GM21529 (cell line): ENCODE results near the gene DES.

ENCODE experiments used
- ATAC-seq: cut with Tn5 transposase; IDR thresholded peaks from one replicate; pipeline ENCODE4 v1.9.1; 2021; ENCODE audit not compliant: unreplicated experiment

DES gene

DNA sequence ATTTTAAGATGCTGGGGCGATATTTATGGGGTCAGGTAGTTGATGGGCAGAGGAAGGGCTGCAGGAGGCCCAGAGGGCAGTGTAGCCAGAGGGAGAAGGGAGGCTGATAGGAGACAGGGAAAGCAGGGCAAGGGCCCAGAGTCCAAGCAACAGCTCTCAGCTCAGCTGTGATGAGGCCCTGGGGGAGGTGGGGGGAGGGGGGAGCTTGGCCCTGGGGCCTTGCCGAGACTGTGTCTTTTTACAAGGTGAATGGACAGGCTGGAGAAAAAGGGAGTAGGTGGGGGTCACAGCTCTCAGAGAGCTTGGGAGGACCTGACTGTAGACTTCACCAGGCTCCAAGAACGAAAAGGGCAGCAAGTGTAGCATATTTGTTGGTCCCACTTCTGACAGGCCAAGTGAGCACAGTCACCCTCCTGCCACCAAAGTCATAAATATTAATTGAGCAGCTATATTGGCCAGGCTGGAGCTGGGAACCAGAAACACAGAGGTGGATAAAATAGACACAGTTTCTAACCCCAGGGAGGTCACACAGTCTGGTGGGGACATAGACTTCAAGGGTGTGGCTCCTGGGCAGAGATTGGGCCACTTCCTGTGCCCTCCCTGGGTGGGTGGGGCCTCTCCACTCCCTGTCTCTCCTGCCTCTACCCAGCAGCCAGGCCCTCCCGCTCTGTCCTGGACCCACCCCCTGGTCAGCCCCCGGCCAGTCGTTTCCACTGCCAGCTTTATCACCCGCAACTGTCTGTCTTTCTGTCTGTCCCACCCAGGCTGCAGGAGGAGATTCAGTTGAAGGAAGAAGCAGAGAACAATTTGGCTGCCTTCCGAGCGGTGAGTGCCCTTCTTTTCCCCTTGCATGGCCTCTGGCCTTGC lies 1.4 kb downstream of the DES start:
- ATAC-seq: no peak

DNA sequence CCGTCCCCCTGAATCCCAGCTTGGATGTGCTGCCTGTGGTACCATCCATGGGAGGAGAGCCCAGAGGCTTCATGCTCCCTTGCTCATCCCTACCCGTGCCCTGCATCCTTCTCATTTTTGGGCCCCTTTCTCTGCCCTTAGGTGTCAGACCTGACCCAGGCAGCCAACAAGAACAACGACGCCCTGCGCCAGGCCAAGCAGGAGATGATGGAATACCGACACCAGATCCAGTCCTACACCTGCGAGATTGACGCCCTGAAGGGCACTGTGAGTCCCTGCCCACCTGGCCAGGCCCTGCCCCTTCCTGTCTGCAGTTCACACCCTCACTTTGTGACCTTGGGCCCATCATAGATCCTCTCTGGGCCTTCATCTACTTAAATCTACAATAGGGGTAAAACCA lies 2.5 kb downstream of the DES start:
- no peak for ATAC-seq

DNA sequence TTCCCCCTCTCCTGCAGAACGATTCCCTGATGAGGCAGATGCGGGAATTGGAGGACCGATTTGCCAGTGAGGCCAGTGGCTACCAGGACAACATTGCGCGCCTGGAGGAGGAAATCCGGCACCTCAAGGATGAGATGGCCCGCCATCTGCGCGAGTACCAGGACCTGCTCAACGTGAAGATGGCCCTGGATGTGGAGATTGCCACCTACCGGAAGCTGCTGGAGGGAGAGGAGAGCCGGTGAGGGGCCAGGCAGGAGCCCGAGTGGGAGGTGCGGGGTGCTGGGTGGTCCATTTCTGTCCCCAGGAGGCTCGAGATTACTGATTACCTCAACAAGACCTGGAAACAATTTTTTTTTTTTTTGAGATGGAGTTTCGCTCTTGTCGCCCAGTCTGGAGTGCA lies 3.1 kb downstream of the DES start:
- ATAC-seq: no peak

DNA sequence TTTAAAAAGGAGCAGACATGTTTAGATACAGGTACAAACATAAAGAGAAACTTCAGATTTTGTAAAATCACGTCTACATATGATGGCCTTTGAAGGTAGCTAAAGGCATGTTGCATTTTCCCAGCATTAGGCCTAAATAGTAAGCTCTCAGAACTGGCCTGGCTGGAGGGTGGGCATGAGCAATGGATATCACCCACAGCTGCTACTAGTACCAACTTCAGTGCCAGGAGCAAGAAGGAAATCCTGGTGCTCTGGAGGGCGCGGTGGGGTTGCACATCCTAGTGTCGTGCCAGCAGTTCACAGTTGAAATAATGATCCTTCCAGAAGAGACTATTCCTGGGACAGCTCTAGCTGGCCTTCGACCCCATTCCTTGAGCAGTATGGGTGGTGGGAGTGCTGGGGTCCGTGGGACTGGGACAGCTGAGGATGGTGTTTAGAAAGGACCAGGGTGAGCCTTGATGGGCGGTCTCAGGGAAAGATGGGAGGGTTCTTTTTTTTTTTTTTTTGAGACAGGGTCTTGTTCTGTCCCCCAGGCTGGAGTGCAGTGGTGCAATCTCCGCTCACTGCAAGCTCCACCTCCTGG lies 4.9 kb downstream of the DES start:
- ATAC-seq: no peak

DNA sequence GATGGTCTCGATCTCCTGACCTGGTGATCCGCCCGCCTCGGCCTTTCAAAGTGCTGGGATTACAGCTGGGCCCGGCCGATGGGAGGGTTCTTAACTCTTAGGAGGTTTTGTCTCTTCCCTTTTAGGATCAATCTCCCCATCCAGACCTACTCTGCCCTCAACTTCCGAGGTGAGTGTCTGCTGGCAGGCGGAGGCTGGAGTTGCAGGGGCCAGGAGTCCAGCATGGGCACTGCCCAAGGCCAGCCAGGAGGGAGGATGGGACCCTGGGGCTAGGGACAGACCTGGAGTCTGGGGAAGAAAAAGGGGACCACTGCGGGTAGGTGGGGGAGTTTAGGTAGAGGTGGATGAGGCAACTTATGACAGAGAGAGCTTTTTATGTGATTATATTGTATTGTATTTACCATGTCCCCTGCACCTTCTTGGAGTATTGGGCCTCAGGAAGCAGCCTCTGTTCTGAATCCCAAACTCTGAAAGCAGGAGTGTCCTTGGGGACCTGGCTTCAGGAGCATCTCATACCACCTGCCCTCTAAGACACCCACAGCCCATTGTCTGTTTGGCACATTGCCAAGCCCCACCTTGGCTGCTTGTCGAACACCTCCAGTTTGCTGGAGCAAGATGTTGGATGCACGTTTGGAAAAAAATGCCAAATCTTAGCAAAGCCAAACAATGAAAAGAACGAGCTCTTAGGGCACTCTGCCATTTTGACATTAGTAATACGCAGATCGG lies 5.6 kb downstream of the DES start:
- no peak for ATAC-seq

DNA sequence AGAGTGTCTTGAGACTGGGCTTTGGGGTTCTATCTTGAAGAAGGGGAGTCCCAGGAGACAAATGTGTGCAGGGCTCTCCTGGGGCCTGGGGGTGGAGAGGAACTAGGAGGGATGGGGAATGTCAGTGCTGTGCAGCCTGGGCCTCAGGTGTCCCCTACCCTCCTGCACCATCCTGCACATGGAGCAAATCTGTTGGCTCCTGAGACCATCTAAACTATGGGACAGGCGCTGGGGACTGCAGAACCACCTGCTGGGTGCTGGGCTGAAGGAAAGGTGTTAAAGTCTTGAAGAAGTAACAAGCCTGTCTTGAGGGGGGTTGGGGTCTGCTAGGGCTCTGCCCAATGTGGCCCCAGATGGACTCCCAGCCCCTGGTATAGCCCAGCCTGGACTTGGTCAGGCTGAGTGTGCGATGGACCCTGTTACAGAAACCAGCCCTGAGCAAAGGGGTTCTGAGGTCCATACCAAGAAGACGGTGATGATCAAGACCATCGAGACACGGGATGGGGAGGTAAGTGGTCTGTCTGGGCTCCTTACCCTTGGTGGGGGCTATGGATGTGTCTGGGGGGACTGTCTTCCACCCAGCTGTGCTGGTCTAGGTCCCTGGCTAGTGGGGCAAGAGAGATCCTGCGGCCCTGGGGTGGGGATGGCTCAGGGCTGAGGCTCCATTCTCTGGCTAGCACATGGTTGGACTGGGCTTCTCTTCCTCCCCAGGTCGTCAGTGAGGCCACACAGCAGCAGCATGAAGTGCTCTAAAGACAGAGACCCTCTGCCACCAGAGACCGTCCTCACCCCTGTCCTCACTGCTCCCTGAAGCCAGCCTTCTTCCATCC lies 7.3 kb downstream of the DES start:
- ATAC-seq: no peak

DNA sequence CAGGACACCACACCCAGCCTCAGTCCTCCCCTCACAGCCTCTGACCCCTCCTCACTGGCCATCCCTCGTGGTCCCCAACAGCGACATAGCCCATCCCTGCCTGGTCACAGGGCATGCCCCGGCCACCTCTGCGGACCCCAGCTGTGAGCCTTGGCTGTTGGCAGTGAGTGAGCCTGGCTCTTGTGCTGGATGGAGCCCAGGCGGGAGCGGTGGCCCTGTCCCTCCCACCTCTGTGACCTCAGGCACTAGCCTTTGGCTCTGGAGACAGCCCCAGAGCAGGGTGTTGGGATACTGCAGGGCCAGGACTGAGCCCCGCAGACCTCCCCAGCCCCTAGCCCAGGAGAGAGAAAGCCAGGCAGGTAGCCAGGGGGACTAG lies 7.9 kb downstream of the DES start:
- no peak for ATAC-seq

DNA sequence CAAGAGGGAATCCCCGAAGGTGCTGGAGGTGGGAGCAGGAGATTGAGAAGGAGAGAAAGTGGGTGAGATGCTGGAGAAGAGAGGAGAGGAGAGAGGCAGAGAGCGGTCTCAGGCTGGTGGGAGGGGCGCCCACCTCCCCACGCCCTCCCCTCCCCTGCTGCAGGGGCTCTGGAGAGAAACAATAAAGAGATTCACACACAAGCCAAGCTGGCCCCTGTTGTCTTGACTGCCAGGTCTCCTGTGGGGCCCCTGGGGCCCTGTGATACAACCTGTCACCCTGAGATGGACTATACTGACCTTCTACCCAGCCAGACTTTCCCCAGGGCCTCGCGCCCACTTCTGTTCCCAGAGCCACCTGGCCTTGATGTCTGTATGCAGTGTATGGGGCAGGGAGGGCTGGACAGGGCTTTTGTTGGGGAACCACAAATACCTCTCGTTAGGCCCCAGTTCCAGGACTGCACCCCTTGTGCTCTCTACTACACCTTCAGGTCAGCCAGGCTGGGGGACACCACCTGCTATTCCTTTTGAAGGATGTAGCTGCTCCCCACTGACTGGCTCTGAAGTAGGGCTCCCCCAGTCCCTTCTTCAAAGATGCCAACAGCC lies 8.5 kb downstream of the DES start:
- no peak for ATAC-seq

DNA sequence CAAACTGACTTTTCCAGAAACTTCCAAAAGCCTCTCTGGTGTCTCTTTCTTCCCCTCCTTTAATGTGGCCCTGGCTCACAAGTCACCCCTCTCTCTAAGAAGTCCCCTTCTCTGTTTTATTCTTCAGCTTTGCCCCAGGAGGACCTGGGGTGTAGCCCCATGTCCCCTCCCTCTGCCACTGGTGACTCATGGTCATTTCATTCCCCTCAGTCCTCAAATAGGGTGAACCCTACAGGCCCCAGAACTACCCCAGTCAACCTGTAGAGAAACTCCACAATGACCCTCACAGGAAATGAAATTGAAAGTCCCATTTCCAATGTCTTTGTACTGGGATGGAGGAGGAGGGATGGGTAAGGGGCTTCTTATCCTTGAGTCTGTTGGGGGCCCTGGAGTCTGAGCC lies 10.3 kb downstream of the DES start:
- no peak for ATAC-seq

DNA sequence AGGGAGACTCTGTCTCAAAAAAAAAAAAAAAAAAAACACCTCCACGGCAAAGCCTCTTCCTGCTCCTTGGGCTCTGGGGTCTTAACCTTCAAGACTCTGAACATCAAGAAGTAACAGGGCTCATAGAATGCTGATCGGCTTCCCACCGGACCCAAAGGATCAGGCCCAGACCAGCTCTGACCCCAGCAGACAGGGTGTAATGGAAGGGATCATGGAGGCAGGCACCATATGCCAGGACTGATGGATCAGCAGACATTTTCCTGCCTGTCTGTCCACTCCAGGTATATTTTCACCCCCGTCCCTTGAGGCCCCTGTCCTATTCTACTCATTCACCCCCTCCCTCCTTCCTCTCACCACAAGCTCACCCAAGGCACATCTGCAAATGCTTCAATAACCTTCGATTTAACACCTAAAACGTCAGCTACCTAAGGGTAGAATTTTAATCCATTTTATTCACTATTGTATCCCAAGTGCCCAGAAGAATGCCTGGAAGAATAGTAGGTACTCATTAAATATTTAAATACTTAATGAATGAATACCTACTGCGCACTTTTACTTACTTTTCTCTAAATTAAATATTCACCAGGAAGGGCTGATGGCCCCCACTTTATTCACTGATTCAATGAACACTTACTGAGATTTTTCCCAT lies 11.9 kb downstream of the DES start:
- ATAC-seq: no peak

DNA sequence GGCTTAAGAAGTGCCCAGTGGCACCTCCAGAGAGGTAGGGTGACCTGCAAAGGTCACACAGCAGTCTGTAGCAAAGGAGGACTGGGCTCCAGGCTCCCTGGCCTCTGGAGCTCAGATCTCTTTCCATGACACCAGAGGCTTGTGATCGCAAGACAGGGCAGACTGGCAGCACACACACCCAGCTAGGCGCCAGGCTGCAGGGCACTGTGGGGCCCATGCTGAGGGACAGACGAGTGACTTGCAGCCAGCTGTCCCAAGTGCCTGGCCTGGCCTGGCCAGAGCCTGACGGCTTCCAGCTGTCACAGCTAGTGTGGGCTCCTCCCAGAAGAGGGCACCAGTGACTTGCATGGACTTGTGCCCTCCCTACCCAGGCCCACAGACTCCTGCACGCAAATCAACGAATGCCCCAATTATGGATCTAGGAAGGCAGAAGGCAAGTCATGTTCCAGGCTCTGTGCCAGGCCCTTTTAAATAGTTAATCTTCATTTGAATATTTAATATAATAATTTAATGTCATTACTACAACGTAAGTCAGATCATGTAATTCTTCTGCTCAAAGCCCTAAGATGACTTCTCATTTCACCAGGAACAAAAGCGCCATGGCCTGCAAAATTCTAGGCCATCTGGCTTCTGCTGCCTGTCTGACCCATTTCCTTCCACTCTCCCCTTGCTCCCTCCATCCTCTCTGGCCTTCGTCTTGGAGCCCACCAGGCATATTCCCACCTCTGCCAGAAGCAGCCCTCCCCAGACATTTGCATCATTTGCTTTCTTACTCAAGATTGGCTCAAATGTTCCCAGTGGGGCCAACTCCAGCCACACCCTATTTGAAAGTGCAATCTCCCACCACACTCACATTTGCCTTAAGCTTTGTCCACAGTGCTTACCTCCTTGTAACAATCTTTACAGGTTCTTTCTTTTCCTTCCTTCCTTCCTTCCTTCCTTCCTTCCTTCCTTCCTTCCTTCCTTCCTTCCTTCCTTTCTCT lies 12.7 kb downstream of the DES start:
- no peak for ATAC-seq

DNA sequence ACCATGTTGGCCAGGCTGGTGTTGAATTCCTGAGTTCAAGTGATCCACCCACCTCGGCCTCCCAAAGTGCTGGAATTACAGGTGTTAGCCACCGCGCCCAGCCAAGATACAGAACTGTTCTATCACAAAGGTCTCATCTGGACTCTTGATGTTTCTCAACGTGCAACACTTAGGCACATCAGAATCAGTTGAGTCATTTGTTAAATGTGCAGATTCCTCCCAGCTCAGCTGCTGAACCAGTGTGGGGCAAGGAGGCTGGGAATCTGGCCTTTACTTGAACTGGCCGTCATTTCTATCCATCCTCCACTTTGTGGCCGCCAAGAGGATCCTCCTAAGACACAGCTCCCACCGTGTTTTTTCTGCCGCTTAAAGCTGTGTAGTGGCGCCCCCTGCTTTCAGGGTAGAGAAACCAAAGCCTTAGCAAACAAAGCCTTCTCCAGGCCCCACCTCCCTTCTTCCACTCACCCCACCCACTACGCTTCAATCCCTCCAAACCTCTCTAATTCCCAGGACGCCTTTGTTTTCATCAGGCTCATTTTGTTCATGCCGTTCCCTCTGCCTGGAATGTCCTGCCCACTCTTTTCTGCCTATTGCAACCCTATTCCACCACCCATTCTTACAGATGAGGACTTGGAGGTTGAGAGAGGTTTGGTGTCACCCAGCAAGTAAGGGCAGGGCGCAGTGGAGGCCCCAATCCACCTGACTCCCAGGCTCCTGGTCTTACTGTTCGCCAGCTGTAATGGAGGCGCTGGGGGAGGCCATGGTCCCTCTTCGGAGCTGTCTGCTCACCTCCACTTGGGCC lies 15.7 kb downstream of the DES start:
- ATAC-seq: no peak

DNA sequence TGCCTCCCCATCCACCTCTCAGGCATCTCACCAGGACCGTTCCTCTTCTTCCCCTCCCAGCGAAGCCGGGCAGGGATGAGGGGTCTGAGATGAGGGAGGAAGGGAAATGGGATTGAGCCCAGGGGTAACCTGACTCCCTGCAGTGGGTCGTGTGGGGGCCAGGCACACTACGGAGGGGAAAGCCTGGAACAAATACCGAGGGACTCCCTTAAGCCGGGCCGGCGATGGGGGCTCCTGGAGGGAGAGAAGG lies 16.2 kb downstream of the DES start:
- ATAC-seq: no peak

DNA sequence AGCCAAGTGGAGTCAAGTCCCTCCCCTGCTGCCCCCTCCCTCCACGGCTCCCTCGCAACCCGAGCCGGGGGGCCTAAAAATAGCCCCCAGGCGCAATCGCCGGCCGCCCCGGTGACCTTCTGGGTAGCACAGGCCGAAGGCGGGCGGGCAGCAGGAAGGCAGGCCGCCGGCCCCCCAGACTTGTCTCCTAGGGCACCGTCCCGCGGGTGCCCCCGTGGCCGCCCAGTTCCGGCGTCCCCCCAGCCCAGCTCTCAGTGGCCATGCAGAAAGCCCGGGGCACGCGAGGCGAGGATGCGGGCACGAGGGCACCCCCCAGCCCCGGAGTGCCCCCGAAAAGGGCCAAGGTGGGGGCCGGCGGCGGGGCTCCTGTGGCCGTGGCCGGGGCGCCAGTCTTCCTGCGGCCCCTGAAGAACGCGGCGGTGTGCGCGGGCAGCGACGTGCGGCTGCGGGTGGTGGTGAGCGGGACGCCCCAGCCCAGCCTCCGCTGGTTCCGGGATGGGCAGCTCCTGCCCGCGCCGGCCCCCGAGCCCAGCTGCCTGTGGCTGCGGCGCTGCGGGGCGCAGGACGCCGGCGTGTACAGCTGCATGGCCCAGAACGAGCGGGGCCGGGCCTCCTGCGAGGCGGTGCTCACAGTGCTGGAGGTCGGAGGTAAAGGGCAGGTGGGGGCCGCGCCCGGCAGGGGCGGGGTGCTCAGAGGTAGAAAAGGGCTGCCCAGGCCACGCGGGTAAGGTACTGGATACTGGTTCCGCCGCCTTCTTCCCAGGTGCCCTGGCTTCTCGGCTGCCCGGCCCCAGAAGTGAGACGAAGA lies 16.7 kb downstream of the DES start, which contains the start of gene SPEG:
TSS of gene SPEG (plus strand) at position 126 of the 808 bp plus-strand sequence. CDS start at position 261, 135 bp downstream.
- ATAC-seq: no peak

DNA sequence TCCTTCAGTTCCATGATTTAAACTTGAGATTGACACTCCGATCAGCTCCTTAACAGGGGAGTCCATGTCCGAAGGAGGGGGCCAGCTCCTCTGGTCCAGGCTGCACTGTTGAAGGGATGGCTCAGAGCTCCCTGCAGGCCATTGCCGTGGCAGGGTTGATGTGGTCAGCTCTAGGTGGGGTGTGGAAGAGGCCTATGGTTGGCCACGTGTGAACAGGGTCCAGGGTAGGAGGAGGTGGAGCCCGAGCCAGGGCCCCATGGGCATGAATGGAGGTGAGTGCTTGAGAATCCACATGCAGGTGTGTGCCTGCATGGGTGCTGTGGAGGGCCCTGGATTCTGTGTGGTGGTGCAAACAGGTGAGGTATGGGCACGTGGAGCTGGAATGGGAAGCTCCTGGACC lies 17.5 kb downstream of the DES start:
- ATAC-seq: no peak

DNA sequence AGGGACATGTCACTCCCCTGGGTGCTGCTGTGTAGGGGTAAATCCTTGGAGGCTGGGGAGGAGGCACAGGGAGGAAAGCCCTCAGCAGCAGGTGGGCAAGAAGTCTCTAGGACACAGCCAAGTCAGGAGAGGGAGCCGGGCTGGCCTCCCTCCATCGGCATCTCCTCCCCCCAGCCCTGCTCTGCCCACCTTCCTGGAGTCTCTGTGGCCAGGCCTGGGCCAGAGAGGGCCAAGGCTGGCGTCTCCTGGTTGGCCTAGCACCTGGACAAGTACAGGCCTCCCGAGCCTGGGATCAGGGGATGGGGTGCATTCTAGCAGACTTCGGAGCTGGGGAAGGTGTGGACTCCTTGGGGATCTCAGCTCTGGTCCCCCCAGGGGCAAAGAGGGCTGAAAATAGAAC lies 18.3 kb downstream of the DES start:
- ATAC-seq: no peak

DNA sequence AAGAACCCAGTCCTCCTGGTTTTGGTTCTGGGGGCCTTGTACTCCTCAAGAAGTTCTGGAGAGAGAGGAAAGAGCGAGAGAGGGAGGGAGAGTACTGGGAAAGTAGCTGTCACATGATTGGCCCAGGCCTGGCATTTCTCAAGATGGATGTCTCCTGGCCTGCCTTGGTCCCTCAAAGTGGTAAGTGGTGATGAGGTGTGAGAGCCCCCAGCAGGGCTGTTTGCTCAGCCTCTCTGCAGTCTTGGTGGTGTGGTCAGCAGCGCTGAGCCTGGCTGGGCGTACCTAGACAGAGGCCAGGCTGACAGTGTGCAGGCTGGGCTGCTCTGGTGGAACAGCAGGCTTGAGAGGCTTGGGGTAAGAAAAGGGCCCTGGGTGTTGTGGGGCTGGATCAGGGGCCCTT lies 19.0 kb downstream of the DES start:
- no peak for ATAC-seq

DNA sequence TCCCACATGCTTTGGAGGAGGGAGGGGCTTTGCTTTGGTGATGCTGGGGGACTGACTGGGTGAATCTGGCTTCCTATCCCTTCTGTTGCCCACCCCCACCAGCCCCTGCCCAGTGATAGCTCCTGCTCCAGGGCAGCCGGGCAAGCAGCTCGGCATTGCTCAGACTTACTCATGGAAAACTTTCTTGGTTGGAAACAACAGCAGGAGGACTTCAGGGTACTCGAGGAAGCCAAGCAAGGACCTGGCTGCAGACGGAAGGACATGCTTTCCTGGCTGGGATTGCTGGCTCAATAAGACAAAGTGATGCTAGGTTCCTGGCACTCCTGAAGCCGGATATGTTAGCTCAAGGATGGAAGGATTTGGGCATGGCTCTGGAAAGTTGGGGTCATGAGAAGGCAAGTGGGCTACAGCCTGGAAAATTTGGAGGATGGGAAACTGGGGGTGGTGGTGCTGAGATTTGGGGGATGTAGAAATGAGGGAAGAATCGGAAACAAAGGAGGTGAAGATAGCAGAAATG lies 19.6 kb downstream of the DES start:
- ATAC-seq: no peak
